Ishikawa (cell line): ENCODE results near the gene CLDN5.

Experiments used
- CEBPB ChIP-seq: IDR thresholded peaks from 2 replicates; pipeline ENCODE4 v1.6.1; 2012
- EP300 ChIP-seq: IDR thresholded peaks from 2 replicates; pipeline ENCODE4 v1.6.1; 2012; ENCODE audit warnings: borderline replicate concordance
- NFIC ChIP-seq: IDR thresholded peaks from 2 replicates; pipeline ENCODE4 v1.6.1; 2012
- TAF1 ChIP-seq: IDR thresholded peaks from 2 replicates; pipeline ENCODE4 v1.6.1; 2012; ENCODE audit warnings: low read depth, mild to moderate bottlenecking
- YY1 ChIP-seq: IDR thresholded peaks from 2 replicates; pipeline ENCODE4 v1.6.1; 2012; ENCODE audit warnings: low read depth
- ZBTB7A ChIP-seq: IDR thresholded peaks from 2 replicates; pipeline ENCODE4 v1.6.1; 2012; ENCODE audit warnings: low read depth
- TF ChIP-seq, protein P1 (sequence below): IDR thresholded peaks from 2 replicates; pipeline ENCODE4 v1.6.1; 2012

DNA sequence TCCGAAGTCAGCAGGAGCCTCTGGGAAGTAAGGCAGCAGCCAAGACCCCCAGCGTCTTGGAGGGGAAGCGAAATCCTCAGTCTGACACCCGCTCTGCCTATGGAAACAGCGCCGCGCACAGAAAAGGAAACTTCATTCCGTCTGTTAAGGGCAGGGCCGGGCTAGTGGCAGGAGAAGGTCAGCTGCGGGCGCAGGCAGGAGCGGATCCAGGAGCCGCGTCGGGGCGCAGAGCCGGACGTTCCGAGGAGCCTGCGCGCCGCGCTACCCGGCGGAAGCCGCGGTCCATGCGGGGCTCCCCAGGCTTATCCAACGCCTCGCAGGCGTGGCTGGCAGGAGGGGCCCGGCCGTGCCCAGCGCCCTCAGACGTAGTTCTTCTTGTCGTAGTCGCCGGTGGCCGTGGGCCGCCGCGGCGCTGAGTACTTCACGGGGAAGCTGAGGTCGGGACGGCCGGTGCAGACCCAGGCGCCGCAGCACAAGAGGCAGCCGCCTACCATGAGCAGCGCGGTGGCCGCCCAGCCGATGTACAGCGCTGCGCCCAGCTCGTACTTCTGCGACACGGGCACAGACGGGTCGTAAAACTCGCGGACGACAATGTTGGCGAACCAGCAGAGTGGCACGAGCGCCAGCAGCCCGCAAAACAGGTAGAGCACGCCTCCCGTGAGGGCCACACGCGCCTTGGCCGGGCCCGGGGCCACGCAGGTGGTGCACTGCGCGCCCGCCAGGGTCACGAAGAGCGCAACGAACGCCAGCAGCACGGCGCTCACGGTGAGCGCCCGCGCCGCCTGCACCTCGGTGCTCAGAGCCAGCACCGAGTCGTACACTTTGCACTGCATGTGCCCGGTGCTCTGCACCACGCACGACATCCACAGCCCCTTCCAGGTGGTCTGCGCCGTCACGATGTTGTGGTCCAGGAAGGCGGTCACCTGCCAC is 705 bp downstream of the CLDN5 start:
- TF ChIP-seq NFIC, result no peak
- TF ChIP-seq CEBPB, result no peak
- TF ChIP-seq YY1, result no peak
- TF ChIP-seq TAF1, result no peak
- no peak for TF ChIP-seq EP300
- no peak for TF ChIP-seq ZBTB7A
- TF ChIP-seq, protein P1, sequence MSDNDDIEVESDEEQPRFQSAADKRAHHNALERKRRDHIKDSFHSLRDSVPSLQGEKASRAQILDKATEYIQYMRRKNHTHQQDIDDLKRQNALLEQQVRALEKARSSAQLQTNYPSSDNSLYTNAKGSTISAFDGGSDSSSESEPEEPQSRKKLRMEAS, result no peak
